HG02642 (cell line): Measurements from ENCODE around the gene PTMA.
"Not testable (repeated sequence)": the region's sequence is repeated elsewhere in the genome, so short reads cannot be mapped to it uniquely, and the experiment has no call there.

ENCODE experiments used
- ATAC-seq: cut with Tn5 transposase; IDR thresholded peaks from one replicate; pipeline ENCODE4 v1.9.1; 2021; ENCODE audit warnings: mild to moderate bottlenecking; ENCODE audit not compliant: unreplicated experiment, poor library complexity

PTMA gene

GRCh38 chr2:231691251-231691772 lies 17.0 kb upstream of the PTMA start:
- no peak for ATAC-seq

GRCh38 chr2:231692847-231693246 lies 15.5 kb upstream of the PTMA start:
- ATAC-seq: no peak

GRCh38 chr2:231693956-231694355 lies 14.4 kb upstream of the PTMA start:
- no peak for ATAC-seq

GRCh38 chr2:231696004-231696367 lies 12.3 kb upstream of the PTMA start:
- no peak for ATAC-seq

GRCh38 chr2:231699006-231699405 lies 9.3 kb upstream of the PTMA start:
- no peak for ATAC-seq

GRCh38 chr2:231701456-231702373 lies 6.6 kb upstream of the PTMA start:
- ATAC-seq: no peak

GRCh38 chr2:231704017-231704416 lies 4.3 kb upstream of the PTMA start:
- no peak for ATAC-seq

GRCh38 chr2:231706731-231707624 lies 1.3 kb upstream of the PTMA start:
- peak; percentile 38 for ATAC-seq

- peak; percentile 2 for ATAC-seq
Observed at GRCh38 chr2:231707625-231707926, 749 bp upstream of the PTMA start.

- ATAC-seq: no peak
Observed at GRCh38 chr2:231708773-231709635, 679 bp downstream of the PTMA start.

GRCh38 chr2:231709636-231709980 lies 1.3 kb downstream of the PTMA start:
- ATAC-seq: no peak

- ATAC-seq: peak; percentile 19
Observed at GRCh38 chr2:231709981-231710798, 1.9 kb downstream of the PTMA start.

GRCh38 chr2:231710799-231711676 lies 2.7 kb downstream of the PTMA start:
- ATAC-seq: no peak

GRCh38 chr2:231711677-231712450 lies 3.5 kb downstream of the PTMA start:
- ATAC-seq: no peak

GRCh38 chr2:231712451-231713021 lies 4.2 kb downstream of the PTMA start:
- not testable (repeated sequence) for ATAC-seq

- ATAC-seq: not testable (repeated sequence)
Observed at GRCh38 chr2:231713406-231713729, 5.0 kb downstream of the PTMA start.

GRCh38 chr2:231713730-231714638 lies 5.7 kb downstream of the PTMA start:
- no peak for ATAC-seq
